HG02938 (cell line): ENCODE results near the gene TBCD.

Experiments used
- ATAC-seq: cut with Tn5 transposase; IDR thresholded peaks from one replicate; pipeline ENCODE4 v1.9.1; 2021; ENCODE audit warnings: mild to moderate bottlenecking, moderate library complexity; ENCODE audit not compliant: unreplicated experiment

TBCD gene

GRCh38 chr17:82898976-82899514, 147.2 kb downstream of the TBCD start:
- ATAC-seq, result no peak

DNA sequence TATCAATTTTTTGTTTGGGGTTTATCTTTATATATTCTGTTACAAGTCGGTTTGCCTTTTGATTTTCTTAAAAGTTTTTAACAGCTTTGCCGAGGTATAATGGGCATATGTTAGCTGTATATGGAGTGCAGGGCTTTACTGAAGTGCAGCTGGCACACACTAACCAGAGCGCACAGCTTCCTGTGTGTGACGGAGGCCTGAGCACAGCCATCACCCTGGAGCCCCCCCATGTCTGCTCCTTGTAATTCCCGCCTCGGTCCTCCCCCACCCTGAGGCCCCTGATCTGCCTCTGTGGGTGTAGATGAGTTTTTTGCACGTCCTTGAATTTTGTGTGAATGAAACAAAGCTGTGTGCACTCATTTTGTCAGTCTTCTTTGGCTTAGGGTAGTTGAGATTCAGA, 148.1 kb downstream of the TBCD start:
- ATAC-seq, result no peak

- ATAC-seq, result no peak
Observed at GRCh38 chr17:82900741-82901140, 148.9 kb downstream of the TBCD start.

DNA sequence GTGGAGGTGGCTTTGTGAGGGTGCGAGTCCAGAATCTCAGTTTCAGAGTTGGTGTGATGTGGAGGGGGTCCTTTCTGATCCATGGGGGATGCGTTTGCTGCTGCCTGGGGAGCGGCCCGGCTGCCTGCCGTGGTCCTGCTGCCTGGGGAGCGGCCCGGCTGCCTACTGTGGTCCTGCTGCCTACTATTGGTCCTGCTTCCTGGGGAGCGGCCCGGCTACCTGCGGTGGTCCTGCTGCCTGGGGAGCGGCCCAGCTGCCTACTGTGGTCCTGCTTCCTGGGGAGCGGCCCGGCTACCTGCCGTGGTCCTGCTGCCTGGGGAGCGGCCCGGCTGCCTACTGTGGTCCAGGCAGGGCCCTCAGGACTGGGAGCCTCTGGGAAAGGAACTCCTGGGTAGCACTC, 149.5 kb downstream of the TBCD start:
- ATAC-seq, result no peak

DNA sequence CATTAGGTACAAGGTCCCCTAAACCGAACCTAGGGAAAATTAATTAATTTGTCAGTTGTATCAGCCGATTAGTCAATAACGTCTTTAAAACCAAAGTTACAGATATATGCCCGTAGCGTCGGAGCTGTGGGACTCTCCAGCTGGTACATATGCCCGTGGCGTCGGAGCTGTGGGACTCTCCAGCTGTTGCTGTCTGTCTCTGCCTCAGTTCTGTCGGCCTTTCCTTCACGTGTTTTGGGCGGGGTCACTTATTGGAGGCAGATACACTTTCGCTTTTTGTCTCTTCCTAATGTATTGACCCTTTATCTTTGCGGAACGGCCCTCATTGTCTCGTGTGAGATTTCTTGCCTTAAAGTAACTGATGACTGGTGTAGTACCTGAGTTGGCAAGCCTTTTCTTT, 150.0 kb downstream of the TBCD start:
- ATAC-seq, result no peak

GRCh38 chr17:82902972-82903874, 151.4 kb downstream of the TBCD start:
- ATAC-seq, result no peak

DNA sequence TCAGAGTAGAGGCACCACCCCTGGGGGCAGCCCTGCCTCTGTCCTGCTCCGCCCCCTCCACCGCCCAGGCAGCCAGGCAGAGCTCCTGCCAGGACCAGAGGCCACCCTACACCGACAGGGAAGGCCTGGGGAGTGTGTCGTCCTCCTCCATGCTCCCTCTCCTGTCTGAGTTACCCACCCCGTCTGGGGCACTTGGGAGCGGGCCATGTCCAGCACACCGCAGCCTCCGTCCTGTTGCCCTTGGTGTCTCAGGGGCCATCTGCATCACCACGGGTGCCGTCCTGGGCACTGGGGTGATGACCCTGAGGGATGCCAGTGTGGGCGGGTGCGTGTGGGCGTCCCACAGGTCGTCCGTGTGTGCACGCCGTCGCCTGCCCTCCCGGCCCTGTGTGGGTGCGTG, 153.3 kb downstream of the TBCD start:
- ATAC-seq, result no peak

GRCh38 chr17:82907797-82908542, 156.1 kb downstream of the TBCD start:
- ATAC-seq, result no peak

- no peak for ATAC-seq
Observed at GRCh38 chr17:82908543-82909160, 156.8 kb downstream of the TBCD start.

DNA sequence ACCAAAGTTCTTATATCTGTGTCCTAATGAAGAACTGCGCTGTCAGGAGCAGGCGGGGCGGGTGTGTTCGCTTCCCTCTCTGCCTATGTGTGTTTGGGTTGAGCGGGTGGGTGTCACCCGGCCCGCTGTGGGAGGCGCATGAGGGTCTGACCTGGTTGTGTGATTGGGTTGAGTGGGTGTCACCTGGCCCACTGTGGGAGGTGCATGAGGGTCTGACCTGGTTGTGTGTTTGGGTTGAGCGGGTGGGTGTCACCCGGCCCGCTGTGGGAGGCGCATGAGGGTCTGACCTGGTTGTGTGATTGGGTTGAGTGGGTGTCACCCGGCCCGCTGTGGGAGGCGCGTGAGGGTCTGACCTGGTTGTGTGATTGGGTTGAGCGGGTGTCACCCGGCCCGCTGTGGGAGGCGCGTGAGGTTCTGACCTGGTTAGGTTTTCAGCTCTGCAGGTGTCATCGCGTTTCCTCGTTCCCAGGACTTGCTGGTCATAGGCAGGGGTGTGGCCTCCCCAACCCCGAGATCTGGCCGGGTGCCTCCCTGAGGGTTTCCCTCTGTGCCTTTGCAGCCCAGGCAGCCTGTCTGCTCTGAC, 157.5 kb downstream of the TBCD start:
- no peak for ATAC-seq

DNA sequence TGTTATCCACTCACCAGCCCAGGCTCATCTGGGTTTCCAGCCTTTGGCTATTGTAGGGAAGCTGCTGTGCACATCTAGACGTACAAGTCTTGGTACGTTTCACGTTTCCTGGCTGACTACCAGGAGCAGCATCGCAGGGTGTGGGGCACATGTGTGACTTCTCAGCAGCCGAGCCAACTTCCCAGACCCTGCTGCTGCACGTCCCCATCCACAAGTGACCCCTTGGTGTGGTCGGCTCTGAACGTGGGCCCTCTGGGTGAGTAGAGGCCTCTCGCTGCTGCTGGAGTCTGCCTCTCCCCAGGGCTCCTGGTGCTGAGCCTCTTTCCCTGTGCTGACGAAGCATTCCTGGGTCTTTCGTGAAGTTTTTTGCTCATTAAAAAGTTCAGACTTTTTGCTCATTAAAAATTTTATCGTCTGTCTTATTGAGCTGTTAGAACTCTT, 158.2 kb downstream of the TBCD start:
- no peak for ATAC-seq

- no peak for ATAC-seq
Observed at GRCh38 chr17:82910770-82911169, 158.9 kb downstream of the TBCD start.

GRCh38 chr17:82911822-82912221, 160.0 kb downstream of the TBCD start:
- no peak for ATAC-seq

DNA sequence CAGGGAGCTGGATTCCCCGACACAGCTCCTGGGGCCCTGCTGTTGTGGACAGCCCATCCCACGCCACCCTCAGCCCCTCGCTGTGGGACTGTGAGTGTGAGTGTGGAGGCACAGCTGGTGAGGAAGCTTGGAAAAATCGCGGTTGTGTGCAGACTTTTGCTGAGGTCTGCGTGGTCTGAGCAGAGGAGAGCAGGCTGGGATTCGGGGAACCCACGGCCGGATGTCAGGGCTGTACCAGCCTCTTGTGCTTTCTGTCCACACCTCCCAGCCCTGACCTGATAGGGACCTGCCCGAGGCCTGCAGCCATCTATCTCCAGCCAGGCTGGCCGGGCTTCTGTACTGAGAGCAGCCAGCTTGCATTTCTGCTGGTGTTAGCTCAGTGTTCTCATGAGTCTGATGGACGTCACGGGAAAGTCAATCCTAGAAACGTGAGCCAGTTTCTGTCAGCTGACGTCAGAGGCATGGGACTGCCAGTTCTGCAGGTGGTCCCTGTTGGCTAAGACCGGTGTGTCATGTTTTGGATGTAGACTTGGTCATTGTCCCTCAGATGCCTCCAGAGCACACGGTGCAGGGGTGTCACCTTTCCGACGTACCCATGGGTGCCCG, 160.7 kb downstream of the TBCD start:
- no peak for ATAC-seq

DNA sequence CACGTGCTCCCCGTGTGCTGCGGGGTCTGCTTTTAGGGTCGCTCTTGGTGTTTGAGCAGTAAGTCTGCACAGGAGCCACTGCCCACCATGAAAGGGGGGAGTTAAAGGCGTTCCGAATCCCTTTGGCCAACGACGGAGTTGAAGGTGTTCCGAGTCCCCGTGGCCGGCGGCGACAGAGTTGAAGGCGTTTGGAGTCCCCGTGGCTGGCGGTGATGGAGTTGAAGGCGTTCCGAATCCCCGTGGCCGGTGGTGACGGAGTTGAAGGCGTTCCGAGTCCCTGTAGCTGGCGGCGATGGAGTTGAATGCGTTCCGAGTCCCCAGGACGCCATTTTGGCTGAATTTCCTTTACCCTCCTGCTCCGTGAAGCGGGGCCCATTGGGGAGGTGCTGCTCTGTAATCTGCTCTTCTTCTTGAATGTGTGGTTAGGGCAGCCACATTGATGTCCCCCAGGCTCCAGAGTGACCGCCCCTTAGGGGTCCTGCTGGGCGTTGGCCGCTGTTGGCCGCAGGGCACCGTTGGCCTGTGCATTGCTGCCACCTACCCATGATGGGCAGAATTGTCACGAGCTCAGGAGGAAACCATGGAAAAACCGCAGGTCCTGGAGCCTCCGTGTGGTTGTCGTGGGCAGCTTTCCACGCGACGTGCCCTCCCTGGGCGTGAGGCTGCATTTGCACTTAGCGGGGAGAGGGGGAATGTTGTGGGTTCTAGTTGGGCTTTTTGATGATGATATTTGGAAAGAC, 161.6 kb downstream of the TBCD start:
- no peak for ATAC-seq

DNA sequence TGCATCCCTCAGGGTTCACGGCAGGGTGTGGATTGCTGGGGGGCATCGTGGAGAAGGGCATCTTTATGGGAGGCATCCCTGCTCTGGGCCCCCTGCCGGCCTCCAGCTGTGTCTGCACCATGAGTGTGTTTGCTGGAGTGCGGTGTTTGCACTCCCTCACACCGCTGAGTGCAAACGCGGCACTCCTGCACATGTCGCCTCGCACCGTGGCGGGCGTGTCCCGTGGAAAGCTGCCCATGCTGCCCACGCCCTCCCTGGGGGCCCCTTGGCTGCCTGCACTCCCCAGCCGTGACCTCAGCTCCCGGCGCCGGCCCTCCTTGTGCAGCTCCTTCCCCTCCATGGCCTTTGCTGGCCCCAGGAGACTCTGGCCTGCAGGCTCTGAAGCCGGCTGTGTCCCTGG, 162.5 kb downstream of the TBCD start:
- no peak for ATAC-seq

- ATAC-seq, result no peak
Observed at GRCh38 chr17:82915010-82915756, 163.3 kb downstream of the TBCD start.

- no peak for ATAC-seq
Observed at GRCh38 chr17:82915757-82916027, 163.8 kb downstream of the TBCD start.

GRCh38 chr17:82917699-82918345, 166.0 kb downstream of the TBCD start:
- no peak for ATAC-seq
